Cardiac muscle cell (in vitro differentiated cells and primary cell): Measurements from ENCODE around the gene UBR7. TPM values are rescaled to one million over a fixed set of nuclear protein-coding genes. Genes with fewer than 3 reads are reported as not detected.
"Not testable (repeated sequence)": the region's sequence is repeated elsewhere in the genome, so short reads cannot be mapped to it uniquely, and the experiment has no call there.

Experiments
- DNase-seq, 2 donors: peaks; one replicate each; pipeline versions ENCODE4 v3.0.0 to v3.0.0-alpha.2; 2010 to 2017; ENCODE audit warnings: low read depth in 1 of 2, low spot score in 1 of 2
- H3K27ac ChIP-seq: fragments of 200-600 bp; sonication (generic); 2 replicates; pipeline ENCODE4 v1.5.1; 2016
- H3K27me3 ChIP-seq: fragments of 200-600 bp; sonication (generic); 2 replicates; pipeline ENCODE4 v1.6.0; 2016; ENCODE audit warnings: control low read depth
- H3K36me3 ChIP-seq: fragments of 200-600 bp; sonication (generic); 2 replicates; pipeline ENCODE4 v1.5.1; 2016; ENCODE audit warnings: control low read depth
- H3K4me1 ChIP-seq: fragments of 200-600 bp; sonication (generic); 2 replicates; pipeline ENCODE4 v1.8.1; 2017; ENCODE audit warnings: low read depth, mild to moderate bottlenecking, mixed run types
- H3K4me3 ChIP-seq: fragments of 200-600 bp; sonication (generic); 2 replicates; pipeline ENCODE4 v1.5.1; 2016; ENCODE audit warnings: mild to moderate bottlenecking
- H3K9me3 ChIP-seq: fragments of 200-600 bp; sonication (generic); 2 replicates; pipeline ENCODE4 v1.5.1; 2017; ENCODE audit warnings: low read depth, mild to moderate bottlenecking, control low read depth
- CTCF ChIP-seq: IDR thresholded peaks from 2 replicates; pipeline ENCODE4 v1.5.1; 2012; ENCODE audit warnings: low read depth, mild to moderate bottlenecking, low read length
- polyA plus RNA-seq: library from polyadenylated mRNA; unstranded; fragments of >200 nt; fragmentation: Nextera tagmentation; extraction: Ambion mirVana; gene quantifications from 2 replicates; pipeline ENCODE4 v1.2.1, GENCODE V29; 2016
- total RNA-seq: library from RNA; depleted of rRNA; stranded (reverse); fragments of >200 nt; gene quantifications from 2 replicates; pipeline ENCODE4 v1.2.3, GENCODE V29; 2016

Gene UBR7
- total RNA-seq (24.6 and 27.2 TPM in 2 replicates), polyA plus RNA-seq (29.1 and 31.9 TPM in 2 replicates)

- peak within 1 kb of the TSS; percentile 80 for H3K27ac ChIP-seq
- peak; percentile 31 for TF ChIP-seq CTCF
- H3K4me1 ChIP-seq, result peaks cover 10% of the 10 kb centered on the region
- no peaks in the 10 kb centered on the region for H3K9me3 ChIP-seq
- no peaks in the 10 kb centered on the region for H3K27me3 ChIP-seq
- H3K4me3 ChIP-seq, result peak within 1 kb of the TSS; percentile 83
- peaks cover 6% of the 10 kb centered on the region for H3K36me3 ChIP-seq
- DNase-seq, result peak; percentile 97 to 98
Observed at GRCh38 chr14:93206793-93207467, at the start of gene UBR7, which contains the start of gene GON7. UBR7 (plus strand) TSS chr14:93207256; CDS start chr14:93207292, 36 bp downstream. GON7 (minus strand) TSS chr14:93207065; CDS start chr14:93207037, 28 bp downstream.

DNA sequence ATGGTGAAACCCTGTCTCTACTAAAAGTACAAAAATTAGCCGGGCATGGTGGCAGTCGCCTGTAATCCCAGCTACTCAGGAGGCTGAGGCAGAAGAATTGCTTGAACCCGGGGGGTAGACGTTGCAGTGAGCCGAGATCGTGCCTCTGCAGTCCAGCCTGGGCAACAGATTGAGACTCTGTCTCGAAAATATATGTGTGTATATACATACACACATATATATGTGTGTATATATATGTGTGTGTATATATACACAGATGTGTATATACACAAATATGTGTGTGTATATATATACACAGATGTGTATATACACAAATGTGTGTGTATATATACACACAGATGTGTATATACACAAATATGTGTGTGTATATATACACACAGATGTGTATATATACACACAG, 48.7 kb upstream of the UBR7 start:
- not testable (repeated sequence) for H3K27ac ChIP-seq, H3K36me3 ChIP-seq, DNase-seq, H3K9me3 ChIP-seq, H3K27me3 ChIP-seq, H3K4me3 ChIP-seq, H3K4me1 ChIP-seq

GRCh38 chr14:93159625-93160352, 47.3 kb upstream of the UBR7 start:
- H3K9me3 ChIP-seq, H3K36me3 ChIP-seq, H3K27ac ChIP-seq, DNase-seq, H3K4me3 ChIP-seq, H3K4me1 ChIP-seq, H3K27me3 ChIP-seq: not testable (repeated sequence)

GRCh38 chr14:93160353-93160801, 46.7 kb upstream of the UBR7 start:
- H3K4me1 ChIP-seq, result no peaks in the 10 kb centered on the region
- no peaks in the 10 kb centered on the region for H3K9me3 ChIP-seq
- peak; percentile 22 to 30 for DNase-seq
- H3K36me3 ChIP-seq, result no peaks in the 10 kb centered on the region
- H3K4me3 ChIP-seq, result no peak overlapping the region
- TF ChIP-seq CTCF, result peak; percentile 42
- H3K27me3 ChIP-seq, result no peaks in the 10 kb centered on the region
- H3K27ac ChIP-seq, result no peak overlapping the region

GRCh38 chr14:93161411-93161940, 45.6 kb upstream of the UBR7 start:
- TF ChIP-seq CTCF, result no peak
- Histone ChIP-seq H3K4me3 (no peak overlapping the region), H3K27me3 (no peaks in the 10 kb centered on the region), H3K36me3 (no peaks in the 10 kb centered on the region), H3K27ac (no peak overlapping the region), H3K9me3 (no peaks in the 10 kb centered on the region), H3K4me1 (no peaks in the 10 kb centered on the region)
- DNase-seq, result no peak

DNA sequence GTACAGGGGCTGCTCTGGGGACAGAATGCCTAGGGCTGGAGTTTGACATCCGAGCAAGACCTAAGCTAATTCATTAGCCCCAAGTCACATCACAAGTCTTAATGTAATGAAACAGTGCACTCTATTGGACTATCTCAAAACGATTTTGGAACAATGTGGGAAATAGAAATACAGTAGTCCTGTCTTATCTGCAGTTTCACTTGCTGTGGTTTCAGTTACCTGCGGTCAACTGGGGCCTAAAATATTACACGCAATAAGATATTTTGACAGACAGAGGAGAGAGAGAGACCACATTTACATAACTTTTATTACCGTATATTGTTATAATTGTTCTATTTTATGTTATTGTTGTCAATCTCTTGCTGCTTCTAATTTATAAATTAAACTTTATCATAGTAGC, 43.5 kb upstream of the UBR7 start:
- DNase-seq, result no peak
- no peak overlapping the region for H3K27ac ChIP-seq
- H3K36me3 ChIP-seq, result no peaks in the 10 kb centered on the region
- H3K4me1 ChIP-seq, result no peaks in the 10 kb centered on the region
- no peaks in the 10 kb centered on the region for H3K27me3 ChIP-seq
- no peak overlapping the region for H3K4me3 ChIP-seq
- no peaks in the 10 kb centered on the region for H3K9me3 ChIP-seq
- TF ChIP-seq CTCF, result no peak

- not testable (repeated sequence) for H3K9me3 ChIP-seq, H3K36me3 ChIP-seq, H3K27me3 ChIP-seq, H3K4me3 ChIP-seq, DNase-seq, H3K27ac ChIP-seq, H3K4me1 ChIP-seq
Observed at GRCh38 chr14:93165271-93166265, 41.5 kb upstream of the UBR7 start.

DNA sequence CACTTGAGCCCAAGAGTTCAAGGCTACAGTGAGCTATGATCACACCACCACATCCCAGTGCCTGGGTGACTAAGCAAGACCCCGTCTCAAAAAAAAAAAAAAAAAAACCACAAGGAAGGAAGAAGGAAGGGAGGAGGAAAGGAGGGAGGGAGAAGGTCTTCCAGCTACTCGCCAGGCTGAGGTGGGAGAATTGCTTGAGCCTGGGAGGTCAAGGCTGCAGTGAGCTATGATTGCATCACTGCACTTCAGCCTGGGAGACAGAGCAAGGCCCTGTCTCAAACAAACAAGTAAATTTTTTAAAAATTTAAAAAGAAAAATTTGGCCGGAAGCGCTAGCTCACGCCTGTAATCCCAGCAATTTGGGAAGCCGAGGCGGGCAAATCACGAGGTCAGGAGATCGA, 38.4 kb upstream of the UBR7 start:
- not testable (repeated sequence) for H3K27ac ChIP-seq, H3K27me3 ChIP-seq, H3K4me3 ChIP-seq, H3K9me3 ChIP-seq, H3K36me3 ChIP-seq, H3K4me1 ChIP-seq
- peak in 1 of 2 donors; percentile 19 for DNase-seq

GRCh38 chr14:93169619-93170018, 37.4 kb upstream of the UBR7 start:
- H3K27me3 ChIP-seq, H3K27ac ChIP-seq, DNase-seq, H3K4me3 ChIP-seq, H3K9me3 ChIP-seq, H3K4me1 ChIP-seq, H3K36me3 ChIP-seq: not testable (repeated sequence)
